Measurements from ENCODE around the gene FUT2. TPM values are rescaled to one million over a fixed set of nuclear protein-coding genes. Genes with fewer than 3 reads are reported as not detected.

The FUT2 gene
- total RNA-seq, 1 experiment from 2014 or later = 12.5 TPM

DNA sequence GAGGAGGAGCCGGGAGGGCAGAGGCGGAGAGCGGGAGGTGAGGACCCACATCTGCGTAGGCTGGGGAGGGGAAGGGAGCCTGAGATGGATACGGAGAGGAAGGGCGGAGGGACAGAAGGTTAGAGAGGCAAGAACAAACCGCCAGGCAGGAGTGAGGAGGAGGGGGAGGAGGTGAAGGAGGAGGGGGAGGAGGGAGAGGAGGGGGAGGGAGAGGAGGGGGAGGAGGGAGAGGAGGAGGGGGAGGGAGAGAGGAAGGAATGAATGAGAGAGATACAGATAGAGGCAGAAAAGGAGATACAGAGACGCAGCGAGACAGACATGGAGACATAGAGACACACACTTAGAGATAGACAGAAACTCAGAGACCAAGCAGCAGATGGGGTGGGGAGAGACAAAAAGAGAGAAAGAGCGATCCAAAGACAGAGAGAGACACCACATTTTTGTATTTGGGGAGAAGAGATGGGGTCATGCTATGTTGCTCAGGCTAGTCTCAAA is 49.0 kb upstream of the FUT2 start (continued):
- TF ChIP-seq, protein P1, sequence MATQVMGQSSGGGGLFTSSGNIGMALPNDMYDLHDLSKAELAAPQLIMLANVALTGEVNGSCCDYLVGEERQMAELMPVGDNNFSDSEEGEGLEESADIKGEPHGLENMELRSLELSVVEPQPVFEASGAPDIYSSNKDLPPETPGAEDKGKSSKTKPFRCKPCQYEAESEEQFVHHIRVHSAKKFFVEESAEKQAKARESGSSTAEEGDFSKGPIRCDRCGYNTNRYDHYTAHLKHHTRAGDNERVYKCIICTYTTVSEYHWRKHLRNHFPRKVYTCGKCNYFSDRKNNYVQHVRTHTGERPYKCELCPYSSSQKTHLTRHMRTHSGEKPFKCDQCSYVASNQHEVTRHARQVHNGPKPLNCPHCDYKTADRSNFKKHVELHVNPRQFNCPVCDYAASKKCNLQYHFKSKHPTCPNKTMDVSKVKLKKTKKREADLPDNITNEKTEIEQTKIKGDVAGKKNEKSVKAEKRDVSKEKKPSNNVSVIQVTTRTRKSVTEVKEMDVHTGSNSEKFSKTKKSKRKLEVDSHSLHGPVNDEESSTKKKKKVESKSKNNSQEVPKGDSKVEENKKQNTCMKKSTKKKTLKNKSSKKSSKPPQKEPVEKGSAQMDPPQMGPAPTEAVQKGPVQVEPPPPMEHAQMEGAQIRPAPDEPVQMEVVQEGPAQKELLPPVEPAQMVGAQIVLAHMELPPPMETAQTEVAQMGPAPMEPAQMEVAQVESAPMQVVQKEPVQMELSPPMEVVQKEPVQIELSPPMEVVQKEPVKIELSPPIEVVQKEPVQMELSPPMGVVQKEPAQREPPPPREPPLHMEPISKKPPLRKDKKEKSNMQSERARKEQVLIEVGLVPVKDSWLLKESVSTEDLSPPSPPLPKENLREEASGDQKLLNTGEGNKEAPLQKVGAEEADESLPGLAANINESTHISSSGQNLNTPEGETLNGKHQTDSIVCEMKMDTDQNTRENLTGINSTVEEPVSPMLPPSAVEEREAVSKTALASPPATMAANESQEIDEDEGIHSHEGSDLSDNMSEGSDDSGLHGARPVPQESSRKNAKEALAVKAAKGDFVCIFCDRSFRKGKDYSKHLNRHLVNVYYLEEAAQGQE (IDR thresholded peaks at IDR 0.05; ENCODE audit: low read depth) = no peak
- TF ChIP-seq CEBPB (IDR thresholded peaks at IDR 0.05; ENCODE audit: low read depth) (no peak), SP1 (IDR thresholded peaks at IDR 0.05; ENCODE audit: low read depth) (no peak), POLR2A (IDR thresholded peaks at IDR 0.05; ENCODE audit: borderline replicate concordance, extremely low read depth, insufficient read depth, insufficient read length) (no peak), FOSL1 (IDR thresholded peaks at IDR 0.05; ENCODE audit: low read depth) (no peak)
- TF ChIP-seq, protein P2, sequence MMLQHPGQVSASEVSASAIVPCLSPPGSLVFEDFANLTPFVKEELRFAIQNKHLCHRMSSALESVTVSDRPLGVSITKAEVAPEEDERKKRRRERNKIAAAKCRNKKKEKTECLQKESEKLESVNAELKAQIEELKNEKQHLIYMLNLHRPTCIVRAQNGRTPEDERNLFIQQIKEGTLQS (IDR thresholded peaks at IDR 0.05) = no peak

DNA sequence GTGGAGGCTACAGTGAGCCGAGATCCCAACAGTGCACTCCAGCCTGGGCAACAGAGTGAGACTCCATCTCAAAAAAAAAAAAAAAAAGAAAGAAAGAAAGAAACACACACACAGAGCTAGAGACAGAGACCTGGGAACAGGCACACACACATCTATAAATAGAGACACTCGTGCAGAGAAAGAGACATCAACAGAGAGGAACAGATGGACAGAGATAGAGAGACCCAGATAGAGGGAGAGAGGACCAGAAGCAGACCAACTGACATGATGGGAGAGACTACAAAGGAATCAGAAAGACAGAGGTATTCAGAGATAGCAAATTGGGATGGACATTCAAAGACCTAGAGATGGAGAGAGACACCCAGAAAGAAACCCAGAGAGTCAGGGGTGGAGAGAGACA is 47.6 kb upstream of the FUT2 start:
- Histone ChIP-seq H4K20me1 (ENCODE audit: insufficient read depth) (no peaks in the 10 kb centered on the region), H3K27ac (ENCODE audit: low read depth, low read length) (no peak overlapping the region), H3K4me1 (ENCODE audit: control insufficient read depth in 1 of 2, insufficient read depth in 2 of 2, low read length in 2 of 2) (peaks cover 24 to 70% of the 10 kb centered on the region in 2 experiments), H3K9me3 (ENCODE audit: control insufficient read depth in 1 of 2, insufficient read depth in 1 of 2, low read depth in 1 of 2, low read length in 2 of 2) (no peaks in the 10 kb centered on the region), H3K79me2 (ENCODE audit: insufficient read depth, low read length) (no peaks in the 10 kb centered on the region), H3K36me3 (ENCODE audit: control insufficient read depth in 1 of 2, insufficient read depth in 2 of 2, low read length in 2 of 2) (no peaks in the 10 kb centered on the region), H2AFZ (ENCODE audit: low read depth, low read length, poor library complexity, severe bottlenecking) (no peak overlapping the region), H3K27me3 (ENCODE audit: insufficient read depth, low read length) (no peaks in the 10 kb centered on the region), H3K4me2 (ENCODE audit: low read length) (no peak overlapping the region), H3K9ac (ENCODE audit: low read length) (no peak overlapping the region), H3K9me2 (ENCODE audit: insufficient read depth) (no peaks in the 10 kb centered on the region), H3K4me3 (replicated peaks in 1 of 2; ENCODE audit: low read depth in 1 of 2, low read length in 2 of 2) (no peak overlapping the region)
- POLR2A ChIA-PET = no interaction called here
- RAD21 ChIA-PET (ENCODE audit: low non-redundant PET in 1 of 2, low total read pairs in 2 of 2, uncharacterized antibody in 2 of 2, unreplicated experiment in 2 of 2) = no interaction called here
- intact Hi-C loops (cut with micrococcal nuclease) = no loop called here
- CTCF ChIA-PET = no interaction called here
- no TSS peak for BruUV-seq (replicated peaks)
- ATAC-seq (no peak), DNase-seq (ENCODE audit: low read depth, low spot score) (no peak)
- TF ChIP-seq YY1 (IDR thresholded peaks at IDR 0.05; ENCODE audit: extremely low read depth, insufficient replicate concordance, low read depth, low read length) (no peak), JUND (IDR thresholded peaks at IDR 0.05) (no peak), ZFX (IDR thresholded peaks at IDR 0.05) (no peak)
- TF ChIP-seq, protein P3, sequence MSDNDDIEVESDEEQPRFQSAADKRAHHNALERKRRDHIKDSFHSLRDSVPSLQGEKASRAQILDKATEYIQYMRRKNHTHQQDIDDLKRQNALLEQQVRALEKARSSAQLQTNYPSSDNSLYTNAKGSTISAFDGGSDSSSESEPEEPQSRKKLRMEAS (IDR thresholded peaks at IDR 0.05) = no peak

All from HCT116 (cell line).